GM21528 (cell line): ENCODE data around the gene PPP1R17.

Source experiments
- ATAC-seq: cut with Tn5 transposase; IDR thresholded peaks from one replicate; pipeline ENCODE4 v1.9.1; 2021; ENCODE audit warnings: mild to moderate bottlenecking, moderate library complexity; ENCODE audit not compliant: unreplicated experiment, low FRiP score

Gene PPP1R17

GRCh38 chr7:31687024-31687748, at the start of gene PPP1R17:
PPP1R17 (plus strand) TSS chr7:31687215; CDS start chr7:31692442, 5,227 bp downstream.
- ATAC-seq, result no peak

- no peak for ATAC-seq
These were observed 46.6 kb upstream of the PPP1R17 start for GRCh38 chr7:31640381-31640780.

- ATAC-seq, result no peak
These were observed 44.3 kb upstream of the PPP1R17 start for GRCh38 chr7:31642681-31643115.

- no peak for ATAC-seq
These were observed 40.1 kb upstream of the PPP1R17 start for GRCh38 chr7:31646942-31647341.

GRCh38 chr7:31647511-31647910, 39.5 kb upstream of the PPP1R17 start:
- ATAC-seq, result no peak

- ATAC-seq, result no peak
These were observed 38.7 kb upstream of the PPP1R17 start for GRCh38 chr7:31648288-31648687.

GRCh38 chr7:31648880-31649279, 38.1 kb upstream of the PPP1R17 start:
- no peak for ATAC-seq

- no peak for ATAC-seq
These were observed 35.6 kb upstream of the PPP1R17 start for GRCh38 chr7:31651234-31652062.

GRCh38 chr7:31652063-31652326, 35.0 kb upstream of the PPP1R17 start:
- ATAC-seq, result no peak

- ATAC-seq, result no peak
These were observed 23.9 kb upstream of the PPP1R17 start for GRCh38 chr7:31663072-31663471.

- no peak for ATAC-seq
These were observed 22.1 kb upstream of the PPP1R17 start for GRCh38 chr7:31664890-31665289.

- ATAC-seq, result no peak
These were observed 21.5 kb upstream of the PPP1R17 start for GRCh38 chr7:31665546-31665945.

- no peak for ATAC-seq
These were observed 17.6 kb upstream of the PPP1R17 start for GRCh38 chr7:31669461-31669860.

GRCh38 chr7:31679574-31680305, 7.3 kb upstream of the PPP1R17 start:
- ATAC-seq, result no peak

GRCh38 chr7:31683445-31684225, 3.4 kb upstream of the PPP1R17 start:
- ATAC-seq, result no peak

GRCh38 chr7:31688372-31688771, 1.4 kb downstream of the PPP1R17 start:
- peak; percentile 91 for ATAC-seq

- peak; percentile 14 for ATAC-seq
These were observed 2.0 kb downstream of the PPP1R17 start for GRCh38 chr7:31688996-31689395.

GRCh38 chr7:31690935-31691334, 3.9 kb downstream of the PPP1R17 start:
- no peak for ATAC-seq

GRCh38 chr7:31692451-31692850, 5.4 kb downstream of the PPP1R17 start:
- no peak for ATAC-seq

- ATAC-seq, result no peak
These were observed 5.9 kb downstream of the PPP1R17 start for GRCh38 chr7:31692871-31693270.
